HG03460 (cell line): ENCODE results near the gene UXT.
"Not testable (repeated sequence)": the region's sequence is repeated elsewhere in the genome, so short reads cannot be mapped to it uniquely, and the experiment has no call there.

Experiments used
- ATAC-seq: cut with Tn5 transposase; IDR thresholded peaks from one replicate; pipeline ENCODE4 v1.9.1; 2021; ENCODE audit not compliant: unreplicated experiment

UXT gene

DNA sequence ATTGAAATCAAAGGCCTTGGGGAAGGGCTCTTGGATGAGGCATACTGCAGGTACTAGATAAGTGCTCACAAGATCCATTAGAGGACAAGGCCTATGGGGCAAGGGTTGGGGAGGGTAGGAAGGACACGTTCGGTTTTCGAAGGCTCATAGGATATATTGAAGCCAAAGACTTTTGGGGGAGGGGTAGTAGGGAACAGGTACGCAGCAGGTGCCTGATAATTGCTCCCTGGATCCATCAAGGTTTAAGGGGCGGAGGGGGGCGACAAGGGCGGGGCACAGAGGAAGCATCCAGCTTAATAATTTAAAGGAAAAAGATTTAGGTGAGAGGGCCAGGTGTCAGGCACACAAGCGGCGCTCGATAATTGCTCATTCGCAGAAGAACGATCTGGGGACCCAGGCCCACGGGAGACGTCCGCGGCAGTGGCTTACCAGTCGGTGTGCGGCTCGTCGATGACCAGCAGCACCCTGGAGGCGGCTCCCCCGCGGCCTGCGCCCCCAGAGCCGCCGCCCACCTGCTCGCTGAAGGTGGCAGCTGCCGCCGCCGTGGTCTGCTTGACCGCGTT is 40.0 kb downstream of the UXT start:
- no peak for ATAC-seq

DNA sequence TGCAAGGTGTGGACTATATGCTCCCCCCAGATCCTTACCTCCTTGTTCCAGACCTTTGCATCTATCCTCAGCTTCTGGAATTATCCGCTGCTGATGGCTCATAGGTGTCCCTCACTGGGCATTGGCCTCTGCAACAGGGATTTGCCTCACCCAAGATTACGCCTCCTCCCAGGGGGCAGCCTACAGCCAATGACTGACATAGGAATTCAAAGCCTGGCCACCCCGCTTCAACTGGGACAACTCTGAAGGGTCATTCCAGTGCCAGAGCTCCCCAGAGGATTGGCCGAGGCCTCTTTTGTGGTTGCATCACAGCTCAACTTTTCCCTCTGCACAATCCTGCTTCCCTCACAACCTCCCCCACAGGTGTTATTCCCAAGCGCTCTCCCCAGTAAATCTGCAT is 44.4 kb downstream of the UXT start:
- no peak for ATAC-seq

GRCh38 chrX:47613082-47613481 is 45.9 kb downstream of the UXT start:
- ATAC-seq = no peak

DNA sequence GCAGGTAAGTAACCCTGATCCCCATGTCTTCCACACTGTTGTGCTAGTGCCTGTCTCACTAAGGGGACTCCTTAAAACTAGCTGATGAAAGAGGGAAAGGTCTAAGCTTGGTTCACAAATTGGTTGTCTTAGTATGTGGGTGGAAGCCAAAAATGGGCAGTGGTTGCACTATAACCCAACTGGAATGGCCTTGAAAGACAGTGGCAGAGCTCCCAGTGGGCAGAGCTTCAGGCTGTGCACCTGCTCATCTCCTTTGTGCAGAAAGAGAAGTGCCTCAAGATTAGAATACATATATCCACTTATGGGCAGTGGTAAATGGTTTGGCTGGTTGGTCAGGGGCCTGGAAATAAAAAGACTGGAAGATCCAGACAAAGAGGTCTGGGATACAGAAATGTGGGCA is 46.6 kb downstream of the UXT start:
- ATAC-seq = no peak

DNA sequence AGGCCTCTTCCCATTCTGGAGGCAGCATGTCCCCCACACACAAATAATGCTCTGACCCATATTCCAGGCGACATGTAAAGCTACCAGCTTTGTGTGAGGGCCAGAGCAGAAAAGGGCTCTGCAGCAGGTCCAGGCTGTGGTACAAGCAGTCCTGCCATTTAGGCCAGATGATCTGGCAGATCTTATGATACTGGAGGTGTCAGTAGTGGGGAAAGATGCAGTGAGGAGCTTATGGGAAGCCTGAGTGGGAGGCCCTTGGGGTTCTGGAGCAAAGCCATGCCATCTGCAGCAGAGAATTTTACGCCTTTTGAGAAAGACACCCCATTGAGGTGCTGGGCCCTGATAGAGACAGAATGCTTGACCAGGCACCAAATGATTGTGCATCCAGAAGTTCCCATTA is 47.1 kb downstream of the UXT start:
- ATAC-seq = no peak

- no peak for ATAC-seq
Observed at GRCh38 chrX:47611489-47611888, 47.5 kb downstream of the UXT start.

DNA sequence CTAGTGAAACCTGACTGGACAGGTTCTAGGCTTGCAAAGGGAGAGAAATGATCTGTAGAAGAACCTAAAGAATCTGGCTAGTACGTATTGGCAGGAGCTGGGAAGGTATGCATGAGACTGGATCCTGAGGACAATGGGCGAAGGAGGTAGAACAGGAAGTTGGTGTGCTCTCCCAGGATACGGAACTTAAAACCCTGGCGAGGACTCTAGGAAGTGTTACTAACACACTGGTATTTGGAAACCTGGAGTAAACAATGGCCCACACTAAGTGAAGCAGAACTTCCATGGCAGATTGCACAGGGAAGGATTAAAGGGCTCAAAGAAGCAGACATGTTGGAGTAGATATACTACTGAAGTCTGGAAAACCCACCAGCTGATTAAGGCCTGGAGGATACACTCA is 48.5 kb downstream of the UXT start:
- no peak for ATAC-seq

DNA sequence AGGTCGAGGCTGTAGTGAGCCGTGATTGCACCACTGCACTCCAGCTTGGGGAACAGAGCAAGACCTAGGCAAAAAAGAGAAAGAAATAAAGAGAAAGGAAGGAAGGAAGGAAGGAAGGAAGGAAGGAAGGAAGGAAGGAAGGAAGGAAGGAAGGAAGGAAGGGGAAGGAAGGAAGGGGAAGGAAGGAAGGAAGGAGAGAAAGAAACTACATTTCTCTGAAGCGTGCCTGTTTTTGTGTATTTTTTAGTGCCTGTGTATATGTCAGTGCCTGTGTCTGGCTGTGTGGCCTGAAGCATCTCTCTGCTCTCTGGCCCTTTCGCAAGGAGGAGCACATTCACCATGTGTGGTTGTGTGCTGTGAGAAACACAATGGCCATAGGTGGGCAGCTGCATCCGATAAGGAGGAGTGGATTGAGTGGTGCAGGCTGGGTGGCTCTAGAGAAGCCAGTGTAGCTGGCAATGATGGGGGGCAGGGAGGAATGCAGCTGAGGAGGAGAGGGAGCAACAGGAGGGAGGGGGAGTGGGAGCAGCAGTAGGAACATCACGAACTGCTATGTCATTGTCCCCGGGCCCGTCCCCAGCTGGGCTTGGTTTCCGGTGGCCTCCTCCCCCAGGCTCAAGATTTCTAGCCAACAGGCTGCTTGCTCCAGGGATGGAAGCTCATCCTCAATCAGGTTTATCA is 50.7 kb downstream of the UXT start:
- ATAC-seq = no peak

GRCh38 chrX:47607091-47607490 is 51.9 kb downstream of the UXT start:
- ATAC-seq = no peak

- no peak for ATAC-seq
Observed at GRCh38 chrX:47605024-47605423, 54.0 kb downstream of the UXT start.

- ATAC-seq = not testable (repeated sequence)
Observed at GRCh38 chrX:47603125-47603524, 55.9 kb downstream of the UXT start.
